Stimulated activated naive CD8-positive, alpha-beta T cell treated with anti-CD3 and anti-CD28 coated beads, Interleukin-15, Interleukin-2, amounts not matched to agents 100 U/mL and 50 U/mL, for 24 hours (primary cell): ENCODE data around the gene CALHM3.

Source experiments
- ATAC-seq: fragments of 150-1000 bp; cut with Tn5 transposase; one replicate; pipeline ENCODE4 v1.10.0; 2021
- DNase-seq: peaks from one replicate; pipeline ENCODE4 v3.0.0; 2021

Gene CALHM3

GRCh38 chr10:103474077-103474476 is 5.0 kb downstream of the CALHM3 start:
- ATAC-seq (no peak), DNase-seq (no peak)

- no peak for DNase-seq
- no peak for ATAC-seq
These were observed 5.8 kb downstream of the CALHM3 start for GRCh38 chr10:103473261-103473671.

GRCh38 chr10:103472005-103472404 is 7.0 kb downstream of the CALHM3 start:
- DNase-seq: no peak
- ATAC-seq: no peak

GRCh38 chr10:103470761-103471653 is 8.0 kb downstream of the CALHM3 start:
- DNase-seq: peak; percentile 75
- ATAC-seq: peak; percentile 86

GRCh38 chr10:103469201-103469600 is 9.8 kb downstream of the CALHM3 start:
- ATAC-seq: no peak
- no peak for DNase-seq

- no peak for ATAC-seq
These were observed 11.6 kb downstream of the CALHM3 start for GRCh38 chr10:103467406-103467805.

GRCh38 chr10:103466734-103467133 is 12.3 kb downstream of the CALHM3 start:
- DNase-seq (no peak), ATAC-seq (no peak)

More at GRCh38 chr10:103467406-103467805, 11.6 kb downstream of the CALHM3 start:
- no peak for DNase-seq

GRCh38 chr10:103465411-103466179 is 13.4 kb downstream of the CALHM3 start:
- ATAC-seq: no peak

GRCh38 chr10:103463499-103463898 is 15.5 kb downstream of the CALHM3 start:
- DNase-seq (no peak), ATAC-seq (no peak)

More at GRCh38 chr10:103465411-103466179, 13.4 kb downstream of the CALHM3 start:
- DNase-seq: no peak

GRCh38 chr10:103459615-103460014 is 19.4 kb downstream of the CALHM3 start:
- ATAC-seq: no peak

GRCh38 chr10:103458720-103459119 is 20.3 kb downstream of the CALHM3 start, which contains the start of gene CALHM1:
TSS of gene CALHM1 (minus strand) at chr10:103458900. CDS start at chr10:103458751, 149 bp downstream.
- ATAC-seq: peak; percentile 47
- DNase-seq: no peak

More at GRCh38 chr10:103459615-103460014, 19.4 kb downstream of the CALHM3 start:
- no peak for DNase-seq

GRCh38 chr10:103457896-103458583 is 21.0 kb downstream of the CALHM3 start:
- ATAC-seq (no peak), DNase-seq (no peak)

GRCh38 chr10:103457176-103457712 is 21.8 kb downstream of the CALHM3 start:
- ATAC-seq (no peak), DNase-seq (no peak)

GRCh38 chr10:103456074-103456660 is 22.9 kb downstream of the CALHM3 start:
- no peak for ATAC-seq
- no peak for DNase-seq

- ATAC-seq (no peak), DNase-seq (no peak)
These were observed 23.8 kb downstream of the CALHM3 start for GRCh38 chr10:103455235-103455634.

- DNase-seq (no peak), ATAC-seq (no peak)
These were observed 25.0 kb downstream of the CALHM3 start for GRCh38 chr10:103454026-103454425.

GRCh38 chr10:103452506-103453230 is 26.4 kb downstream of the CALHM3 start:
- DNase-seq (no peak), ATAC-seq (no peak)

- DNase-seq: peak; percentile 73
- ATAC-seq: peak; percentile 82
These were observed 27.1 kb downstream of the CALHM3 start, which contains the start of gene CALHM2 for GRCh38 chr10:103451831-103452505. TSS of gene CALHM2 (minus strand) at chr10:103452370. CDS start at chr10:103449941, 2,429 bp downstream.

- DNase-seq: peak; percentile 50
- ATAC-seq: peak; percentile 36
These were observed 27.8 kb downstream of the CALHM3 start for GRCh38 chr10:103451091-103451813.
